ENCODE measurements around the gene MED26.

Gene MED26

DNA sequence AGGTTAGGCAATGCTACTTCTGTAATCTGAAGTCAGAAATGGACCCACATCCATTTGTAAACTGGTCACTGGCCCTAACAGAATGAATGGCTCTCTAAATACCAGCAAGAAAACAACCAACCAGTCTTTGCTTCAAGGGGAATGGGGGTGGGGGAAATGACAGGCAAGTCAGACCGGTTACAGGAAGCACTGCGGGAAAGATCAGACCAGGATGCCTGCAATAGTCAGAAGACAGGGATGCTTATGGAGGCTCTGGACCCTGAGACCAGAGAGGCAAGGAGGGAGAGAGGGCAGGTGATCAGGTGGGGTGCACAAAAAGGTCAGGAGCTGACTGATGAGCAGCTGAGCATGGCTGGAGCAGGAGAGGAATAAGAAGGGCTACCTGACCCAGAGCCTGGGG lies 13.1 kb downstream of the MED26 start:
- ATAC-seq (replicated peaks) (peak in 1 of 2 donors; percentile 34), DNase-seq (no peak)
- H3K4me3 Mint-ChIP-seq, result peak overlapping the region; percentile 45 to 74
- peak overlapping the region; percentile 72 for H3K27ac Mint-ChIP-seq
- no peaks in the 10 kb centered on the region for H3K27me3 Mint-ChIP-seq
- peaks cover 10 to 24% of the 10 kb centered on the region in 2 donors for H3K36me3 Mint-ChIP-seq
- no peaks in the 10 kb centered on the region for H3K9me3 Mint-ChIP-seq
- peaks cover 72 to 95% of the 10 kb centered on the region in 2 donors for H3K4me1 Mint-ChIP-seq

DNA sequence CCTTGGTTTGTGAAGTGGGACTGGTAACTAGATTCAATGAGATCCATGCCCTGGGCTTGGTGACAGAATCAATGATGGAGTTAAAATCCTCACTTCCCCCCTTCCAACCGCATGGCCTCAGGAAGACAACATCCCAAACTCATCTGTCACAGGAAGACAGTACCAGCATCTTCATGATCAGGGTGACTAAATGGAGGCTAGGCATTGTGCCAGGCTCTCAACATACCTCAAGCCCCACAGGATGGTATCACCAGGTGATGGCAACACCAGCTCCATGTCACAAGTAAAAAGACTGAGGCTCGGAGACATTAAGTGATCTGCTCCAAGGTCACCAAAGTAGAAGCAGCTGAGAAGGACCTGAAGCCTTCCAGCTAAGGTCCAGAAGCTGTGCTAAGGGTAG lies 14.2 kb downstream of the MED26 start:
- ATAC-seq (replicated peaks) (no peak), DNase-seq (no peak)
- H3K27ac Mint-ChIP-seq, result peak overlapping the region; percentile 47
- no peak overlapping the region for H3K4me3 Mint-ChIP-seq
- peaks cover 6 to 21% of the 10 kb centered on the region in 2 donors for H3K36me3 Mint-ChIP-seq
- H3K27me3 Mint-ChIP-seq, result no peaks in the 10 kb centered on the region
- peaks cover 62 to 86% of the 10 kb centered on the region in 2 donors for H3K4me1 Mint-ChIP-seq
- no peaks in the 10 kb centered on the region for H3K9me3 Mint-ChIP-seq

DNA sequence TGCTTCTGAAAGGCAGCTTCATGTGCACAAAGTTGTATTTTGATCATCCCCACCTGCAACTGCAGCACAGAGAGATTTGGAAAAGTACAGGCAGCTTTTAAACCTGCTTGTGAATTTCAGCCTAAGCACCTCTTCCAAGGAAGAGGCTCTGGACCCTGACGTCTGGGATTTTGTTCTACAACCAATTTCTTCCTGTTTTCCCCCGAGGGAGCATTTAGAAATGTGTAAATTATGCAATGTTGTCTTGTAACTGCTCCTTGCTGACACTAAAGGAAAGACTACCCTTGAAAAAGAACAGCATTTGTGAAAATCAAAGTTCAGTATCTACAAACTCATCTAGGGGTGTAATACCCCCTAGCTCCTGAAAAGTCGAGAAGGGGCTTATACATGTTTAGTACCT lies 15.4 kb downstream of the MED26 start:
- Mint-ChIP-seq H3K4me3 (no peak overlapping the region), H3K27me3 (no peaks in the 10 kb centered on the region), H3K4me1 (peaks cover 59 to 86% of the 10 kb centered on the region in 2 donors), H3K36me3 (peaks cover 8 to 17% of the 10 kb centered on the region in 2 donors), H3K9me3 (no peaks in the 10 kb centered on the region), H3K27ac (peak overlapping the region; percentile 71)
- ATAC-seq (replicated peaks) (no peak), DNase-seq (no peak)

DNA sequence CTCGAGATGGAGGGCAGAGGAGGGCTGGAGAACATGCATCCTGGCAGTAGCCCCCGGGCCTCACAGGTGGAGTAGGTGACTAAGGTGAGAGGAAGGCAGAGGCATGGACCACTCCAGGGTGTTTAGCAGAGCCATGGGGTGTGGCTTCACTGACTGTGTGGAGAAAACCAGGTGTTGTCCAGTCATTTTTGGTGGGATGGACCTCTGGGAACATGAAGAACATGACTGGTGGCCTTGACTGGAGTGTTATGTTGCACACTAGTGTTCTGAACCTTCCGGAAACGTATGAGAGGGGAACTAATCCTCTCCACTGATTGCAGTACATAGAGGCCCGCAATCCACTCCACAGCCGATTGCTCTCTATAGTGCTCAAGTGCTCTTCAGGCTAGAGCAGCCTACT lies 16.9 kb downstream of the MED26 start:
- H3K27me3 Mint-ChIP-seq, result no peaks in the 10 kb centered on the region

DNA sequence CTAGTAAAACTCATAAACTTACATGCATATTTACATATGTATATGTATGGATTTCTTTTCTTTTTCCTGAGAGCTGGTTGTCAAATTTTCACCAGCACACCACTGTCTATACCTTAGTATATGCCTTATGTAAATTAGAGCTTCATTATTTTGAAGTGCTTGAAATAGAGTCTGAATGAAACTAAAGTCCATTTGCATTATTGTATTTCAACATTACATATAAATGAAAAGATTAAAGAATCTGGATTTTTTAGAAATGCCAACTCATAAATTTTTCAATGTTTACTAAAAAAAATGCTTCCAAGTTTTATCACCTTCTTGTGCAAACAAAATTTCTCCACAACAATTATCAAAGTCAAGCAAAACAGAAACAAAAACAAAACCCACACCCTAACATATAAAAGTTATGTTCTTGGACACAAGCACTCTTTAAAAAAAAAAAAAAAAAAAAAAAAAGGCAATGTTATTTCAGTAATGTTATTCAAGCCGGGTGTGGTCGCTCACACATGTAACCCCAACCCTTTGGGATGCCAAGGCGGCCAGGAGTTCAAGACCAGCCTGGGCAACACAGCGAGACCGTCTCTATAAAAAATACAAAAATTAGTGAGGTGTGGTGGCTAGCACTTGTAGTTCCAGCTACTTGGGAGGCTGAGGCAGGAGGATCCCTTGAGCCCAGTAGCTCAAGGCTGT lies 18.3 kb downstream of the MED26 start:
- H3K27me3 Mint-ChIP-seq, result no peaks in the 10 kb centered on the region

More for the DNA sequence above, 16.9 kb downstream of the MED26 start:
- no peak for DNase-seq
- peaks cover 46 to 74% of the 10 kb centered on the region in 2 donors for H3K4me1 Mint-ChIP-seq
- no peak overlapping the region for H3K27ac Mint-ChIP-seq
- no peak for ATAC-seq (replicated peaks)
- no peak overlapping the region for H3K4me3 Mint-ChIP-seq
- peaks cover 8 to 13% of the 10 kb centered on the region in 2 donors for H3K36me3 Mint-ChIP-seq
- H3K9me3 Mint-ChIP-seq, result no peaks in the 10 kb centered on the region

DNA sequence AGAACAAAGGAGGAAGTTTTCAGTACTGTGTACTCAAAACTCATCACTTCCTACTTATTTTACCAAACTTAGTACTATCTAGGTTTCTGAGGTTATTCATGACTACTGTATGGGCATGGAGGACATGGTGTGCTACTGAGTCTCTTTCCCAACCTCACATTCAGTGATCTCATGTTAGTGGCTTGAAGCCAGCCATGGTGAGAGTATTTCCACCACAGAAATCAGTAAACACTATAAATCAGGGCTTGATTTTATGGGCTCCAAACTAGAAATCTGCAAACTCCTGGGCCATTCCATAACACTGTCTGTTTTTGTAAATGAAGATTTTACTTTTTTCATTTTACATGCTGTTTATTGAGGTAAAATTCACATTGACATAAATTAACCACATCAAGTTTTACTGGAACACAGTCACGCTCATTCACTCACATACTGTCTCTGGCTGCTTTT lies 19.7 kb downstream of the MED26 start:
- Mint-ChIP-seq H3K36me3 (peaks cover 10 to 16% of the 10 kb centered on the region in 2 donors), H3K4me3 (no peak overlapping the region), H3K4me1 (peaks cover 50 to 76% of the 10 kb centered on the region in 2 donors), H3K9me3 (no peaks in the 10 kb centered on the region), H3K27ac (peak overlapping the region; percentile 47), H3K27me3 (no peaks in the 10 kb centered on the region)
- peak; percentile 80 for ATAC-seq (replicated peaks)
- DNase-seq, result no peak

More for the DNA sequence above, 18.3 kb downstream of the MED26 start:
- Mint-ChIP-seq H3K36me3 (peaks cover 9 to 16% of the 10 kb centered on the region in 2 donors), H3K4me3 (no peak overlapping the region), H3K4me1 (peaks cover 49 to 74% of the 10 kb centered on the region in 2 donors), H3K27ac (no peak overlapping the region), H3K9me3 (no peaks in the 10 kb centered on the region)
- ATAC-seq (replicated peaks) (no peak), DNase-seq (no peak)

DNA sequence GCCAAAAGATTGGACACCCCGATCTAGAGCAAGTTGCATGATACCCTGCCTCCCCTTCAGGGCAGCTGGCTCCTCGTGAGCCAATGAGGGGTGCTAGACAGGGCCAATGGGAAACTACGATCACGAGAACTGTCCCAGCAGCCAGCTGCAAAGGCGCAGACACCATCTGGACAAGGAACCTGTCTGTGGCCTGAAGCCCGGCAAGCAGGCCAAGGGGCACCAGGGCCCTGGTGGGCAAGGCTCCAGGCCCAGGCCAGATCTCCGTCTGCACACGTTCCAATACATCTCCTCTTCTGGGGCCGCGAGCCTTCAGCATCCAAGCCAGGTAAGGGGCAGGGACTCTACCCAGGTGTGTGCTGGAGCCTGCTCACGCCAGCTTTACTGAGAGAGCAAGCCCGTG lies 20.2 kb downstream of the MED26 start:
- H3K4me1 Mint-ChIP-seq, result peaks cover 48 to 76% of the 10 kb centered on the region in 2 donors
- peaks cover 10 to 16% of the 10 kb centered on the region in 2 donors for H3K36me3 Mint-ChIP-seq
- H3K4me3 Mint-ChIP-seq, result no peak overlapping the region
- peak in 1 of 2 donors; percentile 6 for ATAC-seq (replicated peaks)
- no peaks in the 10 kb centered on the region for H3K27me3 Mint-ChIP-seq
- H3K9me3 Mint-ChIP-seq, result no peaks in the 10 kb centered on the region
- H3K27ac Mint-ChIP-seq, result peak overlapping the region; percentile 47
- DNase-seq, result no peak

DNA sequence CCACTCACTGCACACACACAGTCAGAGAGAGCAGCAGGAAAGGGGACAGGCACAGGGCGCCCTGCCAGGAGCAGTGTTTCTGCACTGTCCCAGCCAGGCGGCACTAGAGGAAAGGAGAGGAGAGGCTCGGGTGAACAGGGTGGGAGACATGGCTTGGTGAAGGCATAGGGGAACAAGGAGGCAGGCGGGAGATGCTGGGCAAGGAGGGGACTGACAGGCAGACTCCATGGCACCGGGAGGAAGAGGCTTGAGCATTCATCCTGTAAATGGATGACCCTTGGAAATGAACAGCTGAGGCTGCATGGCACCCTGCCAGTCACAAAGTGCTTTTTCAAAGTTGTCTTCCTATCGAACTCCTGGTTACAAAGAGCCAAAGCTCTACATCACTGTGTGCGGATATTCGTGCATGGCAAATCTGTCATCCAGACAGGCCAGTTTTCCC lies 22.4 kb downstream of the MED26 start:
- Mint-ChIP-seq H3K27ac (peak overlapping the region; percentile 78), H3K4me3 (peak overlapping the region; percentile 1 to 11), H3K27me3 (no peaks in the 10 kb centered on the region), H3K4me1 (peaks cover 44 to 71% of the 10 kb centered on the region in 2 donors), H3K9me3 (no peaks in the 10 kb centered on the region), H3K36me3 (peaks cover 10 to 18% of the 10 kb centered on the region in 2 donors)
- DNase-seq (no peak), ATAC-seq (replicated peaks) (peak in 1 of 2 donors; percentile 33)

DNA sequence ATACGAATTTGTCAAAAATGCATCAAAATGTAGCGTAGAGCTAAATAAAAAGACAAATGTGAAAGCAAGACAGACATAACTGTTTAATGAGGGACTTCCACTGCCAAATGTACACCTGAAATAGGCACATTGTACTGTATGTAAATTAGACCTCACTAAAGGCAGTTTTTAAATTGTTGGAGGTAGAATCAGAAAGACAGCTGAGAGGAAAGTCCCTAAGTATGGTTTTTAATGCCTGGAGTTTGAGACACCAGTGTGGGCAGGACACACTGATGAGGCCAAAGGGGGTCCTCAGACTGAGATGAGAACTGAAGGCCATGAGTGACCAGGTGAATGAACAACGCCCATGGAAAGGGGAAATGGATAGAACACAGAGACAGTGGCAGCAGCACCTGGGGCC lies 22.9 kb downstream of the MED26 start:
- Mint-ChIP-seq H3K9me3 (no peaks in the 10 kb centered on the region), H3K4me3 (peak overlapping the region; percentile 1 to 11), H3K4me1 (peaks cover 47 to 73% of the 10 kb centered on the region in 2 donors), H3K27ac (peak overlapping the region; percentile 78), H3K36me3 (peaks cover 10 to 17% of the 10 kb centered on the region in 2 donors), H3K27me3 (no peaks in the 10 kb centered on the region)
- no peak for DNase-seq
- ATAC-seq (replicated peaks), result peak; percentile 53 to 60

DNA sequence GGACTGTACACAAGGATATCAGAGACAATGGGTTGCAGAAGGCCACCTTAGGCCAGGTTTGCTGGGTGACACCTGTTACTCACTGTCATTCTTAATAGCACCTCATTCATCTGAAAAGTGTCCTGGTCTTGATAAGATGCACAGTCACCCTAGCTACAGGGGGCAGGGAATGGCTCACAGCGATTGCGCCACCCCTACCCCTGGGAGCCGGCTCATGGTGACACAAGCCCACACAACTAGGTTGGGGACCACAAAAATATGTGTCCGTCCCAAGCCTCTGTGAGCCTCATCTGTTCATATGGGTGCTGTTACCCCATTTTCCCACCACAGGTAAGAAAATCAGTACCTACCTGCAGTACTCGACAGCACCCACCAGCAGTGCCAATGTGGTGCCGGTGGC lies 23.4 kb downstream of the MED26 start:
- Mint-ChIP-seq H3K36me3 (peaks cover 10 to 17% of the 10 kb centered on the region in 2 donors), H3K4me3 (no peak overlapping the region), H3K27me3 (no peaks in the 10 kb centered on the region), H3K9me3 (no peaks in the 10 kb centered on the region), H3K27ac (no peak overlapping the region), H3K4me1 (peaks cover 49 to 78% of the 10 kb centered on the region in 2 donors)
- DNase-seq (no peak), ATAC-seq (replicated peaks) (no peak)

DNA sequence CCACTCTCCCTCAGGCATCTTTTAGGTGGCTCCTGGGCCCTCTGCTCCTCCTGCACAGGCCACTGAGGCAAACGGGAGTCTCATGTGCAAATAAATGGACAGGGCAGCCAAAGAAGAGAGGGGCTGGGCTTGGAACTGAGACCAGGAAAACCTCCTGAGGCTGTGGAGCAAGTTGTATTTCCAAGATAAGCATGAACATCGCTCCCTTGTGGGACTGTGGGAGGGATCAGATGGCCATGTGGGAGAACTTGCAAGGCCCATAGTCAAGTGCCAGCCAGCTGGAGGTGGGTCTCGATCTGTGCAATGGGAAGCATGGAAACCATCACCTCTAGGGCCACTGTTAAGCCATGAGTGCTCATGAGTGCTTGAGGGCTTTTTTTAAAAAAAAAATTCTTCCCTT lies 24.9 kb downstream of the MED26 start:
- no peak for ATAC-seq (replicated peaks)
- Mint-ChIP-seq H3K4me1 (peaks cover 54 to 82% of the 10 kb centered on the region in 2 donors), H3K27ac (no peak overlapping the region), H3K27me3 (no peaks in the 10 kb centered on the region), H3K36me3 (peaks cover 10 to 21% of the 10 kb centered on the region in 2 donors), H3K9me3 (no peaks in the 10 kb centered on the region), H3K4me3 (no peak overlapping the region)
- DNase-seq, result no peak

DNA sequence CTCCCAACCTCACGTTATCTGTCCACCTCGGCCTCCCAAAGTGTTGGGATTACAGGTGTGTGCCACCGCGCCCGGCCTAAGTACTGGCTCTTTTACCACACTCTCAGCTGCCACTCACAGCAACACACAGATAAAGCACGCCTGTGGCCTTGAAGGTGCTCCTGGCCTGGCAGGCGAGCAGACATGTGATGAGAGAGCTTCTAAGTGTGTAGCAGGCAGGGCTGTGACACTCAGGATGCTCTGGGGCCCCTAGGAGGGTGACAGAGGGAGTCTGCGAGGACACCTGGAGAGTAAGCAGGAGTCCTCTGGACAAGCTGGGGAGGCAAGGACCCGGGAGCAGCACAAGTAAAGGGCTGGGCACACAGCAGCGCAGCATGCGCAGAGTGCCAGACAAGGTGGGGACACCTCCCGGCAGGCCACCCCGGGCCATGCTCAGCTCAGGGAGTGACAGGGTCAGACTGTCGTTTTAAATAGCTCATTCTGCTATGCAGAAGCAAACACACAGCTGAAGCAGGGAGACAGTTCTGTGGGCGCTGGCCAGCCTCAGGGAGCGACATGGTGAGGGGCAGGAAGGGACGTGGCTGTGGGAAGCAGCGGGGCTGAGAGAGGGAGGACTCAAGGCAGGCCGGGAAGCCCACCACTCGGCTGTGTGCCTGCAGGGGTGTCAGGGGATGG lies 26.5 kb downstream of the MED26 start:
- DNase-seq (no peak), ATAC-seq (replicated peaks) (no peak)
- Mint-ChIP-seq H3K27me3 (no peaks in the 10 kb centered on the region), H3K9me3 (no peaks in the 10 kb centered on the region), H3K4me3 (no peak overlapping the region), H3K27ac (peak overlapping the region; percentile 81), H3K36me3 (peaks cover 8 to 21% of the 10 kb centered on the region in 2 donors), H3K4me1 (peaks cover 54 to 88% of the 10 kb centered on the region in 2 donors)

DNA sequence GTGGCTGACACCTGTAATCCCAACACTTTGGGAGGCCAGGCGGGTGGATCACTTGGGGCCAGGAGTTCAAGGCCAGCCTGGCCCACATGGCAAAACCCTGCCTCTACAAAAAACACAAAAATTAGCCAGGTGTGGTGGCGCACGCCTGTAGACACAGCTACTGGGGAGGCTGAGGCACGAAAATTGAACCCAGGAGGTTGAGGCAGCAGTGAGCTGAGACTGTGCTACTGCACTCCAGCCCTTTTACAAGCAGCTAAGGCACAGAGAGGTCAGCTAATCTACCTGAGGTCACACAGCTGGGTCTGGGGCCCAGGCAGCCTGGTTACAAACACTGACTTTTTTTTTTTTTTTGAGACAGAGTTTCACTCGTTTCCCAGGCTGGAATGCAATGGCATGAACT lies 27.2 kb downstream of the MED26 start:
- H3K36me3 Mint-ChIP-seq, result peaks cover 7 to 21% of the 10 kb centered on the region in 2 donors
- DNase-seq (no peak), ATAC-seq (replicated peaks) (no peak)
- no peaks in the 10 kb centered on the region for H3K27me3 Mint-ChIP-seq
- H3K27ac Mint-ChIP-seq, result peak overlapping the region; percentile 62
- H3K9me3 Mint-ChIP-seq, result no peaks in the 10 kb centered on the region
- peaks cover 57 to 92% of the 10 kb centered on the region in 2 donors for H3K4me1 Mint-ChIP-seq
- no peak overlapping the region for H3K4me3 Mint-ChIP-seq

DNA sequence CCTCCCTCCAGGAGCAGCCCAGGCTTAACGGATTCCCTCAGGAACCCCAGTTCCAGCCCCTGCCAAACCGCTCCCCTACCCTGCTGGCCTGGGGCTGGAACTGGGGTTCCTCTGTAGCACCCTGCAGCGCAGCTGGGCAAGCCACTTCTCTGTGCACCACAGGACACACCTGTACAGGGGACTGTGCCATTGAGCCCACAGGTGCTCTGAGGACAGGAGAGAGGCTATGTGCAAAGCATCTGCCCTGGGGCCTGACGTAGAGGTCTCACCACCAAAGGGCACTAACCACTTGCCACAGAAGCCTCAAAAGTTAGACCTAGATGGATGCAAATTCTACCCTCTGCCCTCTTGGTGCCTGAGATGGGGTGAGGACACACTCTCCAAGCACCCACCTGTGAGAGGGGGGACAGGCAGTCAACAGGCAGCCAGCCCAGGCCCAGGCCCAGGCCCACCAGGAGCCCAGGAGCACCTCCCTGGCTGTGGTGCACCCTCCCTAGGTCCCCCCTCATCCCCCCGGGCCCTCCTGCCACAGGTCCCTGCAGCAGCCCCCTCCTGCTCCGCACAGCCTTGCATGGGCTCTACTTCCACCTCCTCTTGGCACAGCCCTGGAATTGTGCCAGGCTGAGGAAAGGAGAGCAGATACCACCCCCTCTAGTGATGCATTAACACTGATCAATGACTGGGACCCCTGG lies 28.2 kb downstream of the MED26 start:
- peaks cover 56 to 92% of the 10 kb centered on the region in 2 donors for H3K4me1 Mint-ChIP-seq
- H3K36me3 Mint-ChIP-seq, result peaks cover 4 to 18% of the 10 kb centered on the region in 2 donors
- no peak overlapping the region for H3K4me3 Mint-ChIP-seq
- peak overlapping the region; percentile 25 for H3K27ac Mint-ChIP-seq
- DNase-seq (no peak), ATAC-seq (replicated peaks) (peak; percentile 50 to 60)
- H3K27me3 Mint-ChIP-seq, result no peaks in the 10 kb centered on the region
- H3K9me3 Mint-ChIP-seq, result no peaks in the 10 kb centered on the region

All from stimulated activated naive B cell treated with anti-CD40 and anti-IgM and Interleukin-4, amounts not matched to agents 10 μg/mL and 1 μg/mL and 100 μg/mL, for 72 hours (primary cell).